Measurements from ENCODE around the gene DNAH17.

GRCh38 chr17:78529871-78530670, 47.1 kb downstream of the DNAH17 start:
- TF ChIP-seq EZH2 (IDR thresholded peaks at IDR 0.05) = no peak
- no peak for TF ChIP-seq SRF (IDR thresholded peaks at IDR 0.05; ENCODE audit: low read depth)
- TF ChIP-seq EZH2phosphoT487 (IDR thresholded peaks at IDR 0.05; ENCODE audit: borderline replicate concordance) = no peak
- TF ChIP-seq CTCF (IDR thresholded peaks at IDR 0.05 in 2 of 3, conservative IDR thresholded peaks at IDR 0.05 in 1 of 3; ENCODE audit: borderline replicate concordance in 1 of 3, insufficient read depth in 1 of 3, low read depth in 2 of 3, low read length in 2 of 3) = no peak

Measured in HCT116 (cell line).